ENCODE data around the gene PTPN6. TPM values are rescaled to one million over a fixed set of nuclear protein-coding genes. Genes with fewer than 3 reads are reported as not detected.

PTPN6 gene
- total and polyA plus RNA-seq, 2 of the 13 experiments (the other 11 are each of a cell fraction or from before 2014, with no cell fraction given) = 10.5 to 10.6 TPM

- peak; percentile 47; the same call in 1 of the 2 replicates for TF ChIP-seq NRL (CRISPR knock-in tag; IDR thresholded peaks at IDR 0.05; ENCODE audit: borderline replicate concordance)
- no peak for TF ChIP-seq ZNF407 (CRISPR knock-in tag; IDR thresholded peaks at IDR 0.05; ENCODE audit: not compliant biosample characterization)
- TF ChIP-seq CREB1 (IDR thresholded peaks at IDR 0.05) = no peak
- TF ChIP-seq CREB1 (CRISPR knock-in tag; IDR thresholded peaks at IDR 0.05) = no peak
- no peak for TF ChIP-seq TFE3 (CRISPR knock-in tag; IDR thresholded peaks at IDR 0.05)
- TF ChIP-seq AGO1 (IDR thresholded peaks at IDR 0.05; ENCODE audit: low read depth, low read length, poor library complexity, severe bottlenecking) = no peak
- no peak for TF ChIP-seq ZNF670 (CRISPR knock-in tag; IDR thresholded peaks at IDR 0.05; ENCODE audit: borderline replicate concordance)
- no peak for TF ChIP-seq TEAD3 (CRISPR knock-in tag; optimal IDR thresholded peaks at IDR 0.05; ENCODE audit: borderline replicate concordance)
- TF ChIP-seq PTBP1 (IDR thresholded peaks at IDR 0.05; ENCODE audit: low read depth, low read length, poor library complexity, severe bottlenecking) = no peak
- no peak for TF ChIP-seq ZNF75D (CRISPR knock-in tag; IDR thresholded peaks at IDR 0.05; ENCODE audit: borderline replicate concordance)
- no peak for TF ChIP-seq CSRNP2 (CRISPR knock-in tag; conservative IDR thresholded peaks at IDR 0.05; ENCODE audit: low read depth)
- TF ChIP-seq HNRNPUL1 (IDR thresholded peaks at IDR 0.05; ENCODE audit: low read depth, low read length) = no peak
- no peak for TF ChIP-seq FOXK2 (IDR thresholded peaks at IDR 0.05)
Measured at GRCh38 chr12:6961695-6962284, 10.6 kb downstream of the PTPN6 start (continued).
